LNCaP clone FGC (cell line): ENCODE results near the gene SSX2IP.

Experiments
- DNase-seq: peaks from one replicate; pipeline ENCODE4 v3.0.0-alpha.2; 2011; ENCODE audit warnings: low read depth
- H3K4me3 ChIP-seq: 2 replicates; pipeline ENCODE4 v1.5.1; 2011; ENCODE audit warnings: mild to moderate bottlenecking, low read depth, low read length, control low read depth
- TF ChIP-seq, protein P1 (sequence below): IDR thresholded peaks from 2 replicates; pipeline ENCODE4 v1.5.1; 2012; ENCODE audit warnings: mild to moderate bottlenecking; ENCODE audit not compliant: control insufficient read depth, insufficient read depth; ENCODE audit errors: extremely low read depth

The SSX2IP gene

DNA sequence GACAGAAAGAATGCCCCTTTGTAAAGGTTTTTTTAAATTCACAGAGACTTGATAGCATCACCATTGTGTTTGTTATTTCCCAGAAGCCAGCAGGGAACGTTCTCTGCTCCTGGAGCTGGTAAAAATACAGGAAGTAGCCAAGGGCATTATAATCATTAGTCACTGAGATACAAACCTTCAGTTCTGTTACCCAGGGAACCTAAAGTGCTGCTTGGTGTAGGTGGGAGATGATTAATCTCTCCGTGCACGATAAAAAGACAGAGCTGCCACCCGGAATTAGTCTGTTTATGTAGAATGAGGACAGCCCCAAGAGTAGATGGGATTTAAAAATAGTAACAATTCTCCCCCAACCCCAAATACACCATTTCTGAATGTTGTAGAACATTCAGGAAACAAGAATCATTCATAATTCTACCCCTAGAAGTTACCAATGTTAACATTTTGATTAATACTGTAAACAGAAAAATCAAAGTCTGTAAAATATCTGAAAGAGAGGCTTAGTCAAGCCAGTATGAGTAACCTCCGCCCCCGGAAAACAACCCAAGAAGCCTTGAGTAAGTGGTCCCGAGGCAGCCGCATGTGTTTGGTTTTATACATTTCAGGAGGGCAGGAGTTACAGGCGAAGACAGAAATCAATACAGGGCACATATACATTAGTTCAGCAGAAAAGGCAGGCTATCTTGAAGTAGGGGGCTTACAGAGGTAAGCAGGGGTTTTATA, 70.7 kb downstream of the SSX2IP start:
- no peak for DNase-seq
- no peak overlapping the region for H3K4me3 ChIP-seq
- TF ChIP-seq, protein P1, sequence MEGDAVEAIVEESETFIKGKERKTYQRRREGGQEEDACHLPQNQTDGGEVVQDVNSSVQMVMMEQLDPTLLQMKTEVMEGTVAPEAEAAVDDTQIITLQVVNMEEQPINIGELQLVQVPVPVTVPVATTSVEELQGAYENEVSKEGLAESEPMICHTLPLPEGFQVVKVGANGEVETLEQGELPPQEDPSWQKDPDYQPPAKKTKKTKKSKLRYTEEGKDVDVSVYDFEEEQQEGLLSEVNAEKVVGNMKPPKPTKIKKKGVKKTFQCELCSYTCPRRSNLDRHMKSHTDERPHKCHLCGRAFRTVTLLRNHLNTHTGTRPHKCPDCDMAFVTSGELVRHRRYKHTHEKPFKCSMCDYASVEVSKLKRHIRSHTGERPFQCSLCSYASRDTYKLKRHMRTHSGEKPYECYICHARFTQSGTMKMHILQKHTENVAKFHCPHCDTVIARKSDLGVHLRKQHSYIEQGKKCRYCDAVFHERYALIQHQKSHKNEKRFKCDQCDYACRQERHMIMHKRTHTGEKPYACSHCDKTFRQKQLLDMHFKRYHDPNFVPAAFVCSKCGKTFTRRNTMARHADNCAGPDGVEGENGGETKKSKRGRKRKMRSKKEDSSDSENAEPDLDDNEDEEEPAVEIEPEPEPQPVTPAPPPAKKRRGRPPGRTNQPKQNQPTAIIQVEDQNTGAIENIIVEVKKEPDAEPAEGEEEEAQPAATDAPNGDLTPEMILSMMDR, result no peak

DNA sequence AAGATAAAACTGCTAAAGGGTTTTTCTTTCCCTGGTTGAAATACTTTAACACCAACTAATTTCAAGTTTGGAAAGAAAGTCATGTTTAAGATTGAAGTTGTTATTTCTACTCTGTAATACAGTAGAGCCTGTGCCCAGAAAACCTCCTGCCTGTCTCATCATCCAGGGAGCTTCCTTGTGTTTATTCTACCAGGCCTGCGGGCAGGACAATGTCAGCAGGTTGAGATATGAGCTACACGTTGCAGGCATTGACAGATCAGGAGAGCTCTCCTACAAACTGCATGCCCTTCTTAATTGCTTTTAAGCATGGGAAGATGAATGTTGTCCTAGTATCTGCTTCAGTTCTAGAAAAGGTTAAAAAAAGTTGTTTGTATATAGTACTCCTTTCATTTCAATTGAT, 72.9 kb downstream of the SSX2IP start:
- DNase-seq, result no peak
- TF ChIP-seq, protein P1, result no peak
- H3K4me3 ChIP-seq, result no peak overlapping the region

DNA sequence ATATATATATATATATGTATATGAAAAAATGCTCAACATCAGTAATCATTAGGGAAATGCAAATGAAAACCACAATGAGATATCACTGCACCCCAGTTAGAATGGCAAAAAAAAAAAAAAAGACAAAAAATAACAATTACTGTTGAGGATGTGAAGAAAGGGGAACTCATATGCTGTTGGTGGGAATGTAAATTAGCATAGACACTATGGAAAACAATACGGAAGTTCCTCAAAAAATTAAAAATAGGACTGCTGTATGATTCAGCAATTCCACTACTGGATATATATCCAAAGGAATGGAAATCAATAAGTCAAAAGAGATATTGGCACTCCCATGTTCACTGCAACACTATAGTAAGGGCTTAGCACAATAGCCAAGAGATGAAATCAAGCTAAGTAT, 74.5 kb downstream of the SSX2IP start:
- no peak for DNase-seq
- no peak overlapping the region for H3K4me3 ChIP-seq
- TF ChIP-seq, protein P1, result no peak

DNA sequence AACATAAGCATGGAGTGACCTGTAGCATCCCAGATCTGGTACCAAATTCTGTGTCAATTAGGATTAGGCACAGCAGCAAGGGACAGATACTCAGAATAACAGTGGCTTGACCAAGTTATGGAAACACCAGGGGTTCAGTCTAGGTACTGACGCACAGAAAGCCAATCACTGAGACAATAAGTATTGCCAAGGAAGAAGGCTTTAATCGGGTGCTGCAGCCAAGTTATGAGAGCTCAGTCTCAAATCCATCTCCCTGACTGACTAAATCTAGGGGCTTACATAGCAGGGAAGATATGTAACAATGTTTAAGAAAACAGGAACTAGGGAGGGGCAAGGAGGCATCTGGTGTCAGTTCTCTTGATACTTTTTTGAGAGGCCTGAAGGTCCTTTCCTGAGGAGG, 76.4 kb downstream of the SSX2IP start:
- no peak overlapping the region for H3K4me3 ChIP-seq
- no peak for DNase-seq
- TF ChIP-seq, protein P1, result no peak

DNA sequence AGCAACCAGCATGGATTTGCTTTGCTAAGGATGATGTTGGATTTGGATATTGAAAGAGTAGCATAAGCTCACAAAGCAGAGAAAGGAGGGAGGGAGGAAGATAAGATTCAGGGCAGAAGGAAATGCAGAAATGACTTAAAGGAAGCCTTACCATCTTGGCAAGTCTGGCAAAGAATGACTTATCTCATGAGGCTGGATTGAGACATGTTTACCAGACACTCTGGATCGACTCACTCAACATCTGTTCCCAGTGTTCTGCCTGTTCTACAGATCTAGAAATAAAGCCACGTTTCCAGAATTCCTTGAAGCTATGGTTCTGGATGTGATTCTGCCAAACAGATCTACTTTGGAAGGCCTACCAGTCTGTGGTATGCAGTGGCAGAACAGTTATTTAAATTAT, 77.2 kb downstream of the SSX2IP start:
- TF ChIP-seq, protein P1, result no peak
- H3K4me3 ChIP-seq, result no peak overlapping the region
- no peak for DNase-seq

DNA sequence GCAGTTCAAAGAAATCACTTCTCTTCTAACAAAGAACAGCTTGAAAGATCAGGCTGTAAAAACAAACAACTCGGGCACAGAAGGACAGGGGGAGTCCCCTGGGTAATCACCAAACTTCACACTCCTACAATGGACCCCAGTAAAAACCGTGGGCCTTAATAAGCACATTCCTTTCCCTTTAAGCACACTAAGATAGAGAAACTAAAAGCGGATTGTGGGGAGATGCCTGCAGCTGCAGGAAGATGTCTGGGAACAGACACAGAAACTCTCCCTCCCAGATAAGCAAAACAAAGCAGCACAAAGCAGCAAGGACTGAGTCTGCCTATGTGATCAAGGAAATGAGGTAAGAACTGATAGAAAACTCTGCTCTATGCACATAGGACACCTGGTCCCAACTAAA, 78.5 kb downstream of the SSX2IP start:
- no peak for DNase-seq
- TF ChIP-seq, protein P1, result no peak
- no peak overlapping the region for H3K4me3 ChIP-seq

DNA sequence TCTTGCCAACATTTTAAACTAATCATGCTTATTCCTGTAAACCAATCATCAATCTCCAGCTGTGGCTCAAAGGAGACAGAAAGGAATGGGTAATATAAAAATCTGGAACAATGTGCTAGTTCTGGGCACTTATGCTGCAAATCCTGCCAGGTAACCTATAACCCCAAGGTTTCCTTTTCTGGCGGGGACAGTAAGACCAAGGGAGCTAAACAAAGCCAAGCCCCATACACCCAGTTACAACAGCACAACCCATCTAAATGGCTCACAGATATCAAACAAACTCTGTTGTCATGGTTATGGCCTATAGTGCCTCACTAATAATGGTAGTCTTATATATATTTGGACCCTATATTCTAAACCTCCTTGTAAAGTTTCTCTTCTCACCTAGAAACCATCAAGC, 79.2 kb downstream of the SSX2IP start:
- DNase-seq, result no peak
- TF ChIP-seq, protein P1, result no peak

More for the DNA sequence above, 79.2 kb downstream of the SSX2IP start:
- no peak overlapping the region for H3K4me3 ChIP-seq
